ENCODE data around the gene NLN.

GRCh38 chr5:65771266-65771665 lies 49.3 kb downstream of the NLN start:
- no peak for TF ChIP-seq POLR2AphosphoS5 (IDR thresholded peaks at IDR 0.05; ENCODE audit: low read depth)
- TF ChIP-seq, protein P1, sequence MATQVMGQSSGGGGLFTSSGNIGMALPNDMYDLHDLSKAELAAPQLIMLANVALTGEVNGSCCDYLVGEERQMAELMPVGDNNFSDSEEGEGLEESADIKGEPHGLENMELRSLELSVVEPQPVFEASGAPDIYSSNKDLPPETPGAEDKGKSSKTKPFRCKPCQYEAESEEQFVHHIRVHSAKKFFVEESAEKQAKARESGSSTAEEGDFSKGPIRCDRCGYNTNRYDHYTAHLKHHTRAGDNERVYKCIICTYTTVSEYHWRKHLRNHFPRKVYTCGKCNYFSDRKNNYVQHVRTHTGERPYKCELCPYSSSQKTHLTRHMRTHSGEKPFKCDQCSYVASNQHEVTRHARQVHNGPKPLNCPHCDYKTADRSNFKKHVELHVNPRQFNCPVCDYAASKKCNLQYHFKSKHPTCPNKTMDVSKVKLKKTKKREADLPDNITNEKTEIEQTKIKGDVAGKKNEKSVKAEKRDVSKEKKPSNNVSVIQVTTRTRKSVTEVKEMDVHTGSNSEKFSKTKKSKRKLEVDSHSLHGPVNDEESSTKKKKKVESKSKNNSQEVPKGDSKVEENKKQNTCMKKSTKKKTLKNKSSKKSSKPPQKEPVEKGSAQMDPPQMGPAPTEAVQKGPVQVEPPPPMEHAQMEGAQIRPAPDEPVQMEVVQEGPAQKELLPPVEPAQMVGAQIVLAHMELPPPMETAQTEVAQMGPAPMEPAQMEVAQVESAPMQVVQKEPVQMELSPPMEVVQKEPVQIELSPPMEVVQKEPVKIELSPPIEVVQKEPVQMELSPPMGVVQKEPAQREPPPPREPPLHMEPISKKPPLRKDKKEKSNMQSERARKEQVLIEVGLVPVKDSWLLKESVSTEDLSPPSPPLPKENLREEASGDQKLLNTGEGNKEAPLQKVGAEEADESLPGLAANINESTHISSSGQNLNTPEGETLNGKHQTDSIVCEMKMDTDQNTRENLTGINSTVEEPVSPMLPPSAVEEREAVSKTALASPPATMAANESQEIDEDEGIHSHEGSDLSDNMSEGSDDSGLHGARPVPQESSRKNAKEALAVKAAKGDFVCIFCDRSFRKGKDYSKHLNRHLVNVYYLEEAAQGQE (IDR thresholded peaks at IDR 0.05; ENCODE audit: insufficient replicate concordance, low read depth): no peak

Measured in HL-60 (cell line).